DND-41 (cell line): ENCODE results near the gene MCM7.

ENCODE experiments used
- ATAC-seq: fragments of 200-7000 bp; cut with Tn5 transposase; 3 replicates; pipeline ENCODE4 v1.9.1; 2021; ENCODE audit warnings: low read depth; ENCODE audit not compliant: insufficient read depth
- DNase-seq: peaks from one replicate; pipeline ENCODE4 v3.0.0-alpha.2; 2020
- H2AFZ ChIP-seq: 2 replicates; pipeline ENCODE4 v1.6.0; 2012; ENCODE audit warnings: low read depth, low read length
- H3K27ac ChIP-seq: 2 replicates; pipeline ENCODE4 v1.5.1; 2012; ENCODE audit warnings: low read length, inconsistent platforms
- H3K27me3 ChIP-seq: fragments of 200-600 bp; sonication (generic); 2 replicates; pipeline ENCODE4 v1.6.0; 2012; ENCODE audit warnings: low read length, mild to moderate bottlenecking, inconsistent platforms; ENCODE audit not compliant: insufficient read depth, poor library complexity
- H3K36me3 ChIP-seq: 2 replicates; pipeline ENCODE4 v1.5.1; 2012; ENCODE audit warnings: low read length, inconsistent platforms; ENCODE audit not compliant: insufficient read depth
- H3K4me1 ChIP-seq: 2 replicates; pipeline ENCODE4 v1.5.1; 2012; ENCODE audit warnings: mild to moderate bottlenecking, low read length; ENCODE audit not compliant: insufficient read depth
- H3K4me2 ChIP-seq: 2 replicates; pipeline ENCODE4 v1.6.0; 2012; ENCODE audit warnings: mild to moderate bottlenecking, moderate library complexity, low read length, inconsistent platforms; ENCODE audit not compliant: insufficient read depth
- H3K4me3 ChIP-seq, 2 experiments: fragments of 200-600 bp in 1 of 2; shearing (Covaris generic) in 1 of 2; 2 replicates each; pipeline ENCODE4 v1.5.1; 2012 to 2016; ENCODE audit warnings: inconsistent platforms in 2 of 2, low read length in 2 of 2, mild to moderate bottlenecking in 2 of 2, low read depth in 1 of 2, moderate library complexity in 1 of 2
- H3K79me2 ChIP-seq: 2 replicates; pipeline ENCODE4 v1.6.0; 2012; ENCODE audit warnings: low read length, inconsistent platforms; ENCODE audit not compliant: insufficient read depth
- H3K9ac ChIP-seq: 2 replicates; pipeline ENCODE4 v1.6.0; 2012; ENCODE audit warnings: low read depth, mild to moderate bottlenecking, inconsistent platforms, low read length, moderate library complexity
- H3K9me3 ChIP-seq: 2 replicates; pipeline ENCODE4 v1.5.1; 2012; ENCODE audit warnings: low read length, moderate library complexity, mild to moderate bottlenecking, inconsistent platforms; ENCODE audit not compliant: insufficient read depth, severe bottlenecking
- H4K20me1 ChIP-seq: 2 replicates; pipeline ENCODE4 v1.6.0; 2012; ENCODE audit warnings: low read length; ENCODE audit not compliant: insufficient read depth
- CTCF ChIP-seq: IDR thresholded peaks from 2 replicates; pipeline ENCODE4 v1.5.1; 2012; ENCODE audit warnings: borderline replicate concordance, low read length, moderate library complexity, mild to moderate bottlenecking; ENCODE audit not compliant: poor library complexity, severe bottlenecking; ENCODE audit errors: extremely low read depth
- EZH2 ChIP-seq: IDR thresholded peaks from 3 replicates; pipeline ENCODE4 v1.6.1; 2012; ENCODE audit warnings: borderline replicate concordance, low read depth, mild to moderate bottlenecking, moderate library complexity, low read length, inconsistent platforms; ENCODE audit not compliant: severe bottlenecking

The MCM7 gene

GRCh38 chr7:100100420-100101015 lies 679 bp downstream of the MCM7 start:
- Histone ChIP-seq H3K4me2 (peak overlapping the region; percentile 68), H3K27ac (peak overlapping the region; percentile 93), H3K4me1 (peaks cover 53% of the 10 kb centered on the region), H2AFZ (peak overlapping the region; percentile 61), H3K36me3 (peaks cover 77% of the 10 kb centered on the region), H4K20me1 (peaks cover 46% of the 10 kb centered on the region), H3K4me3 (peak overlapping the region; percentile 64 to 76), H3K9ac (peak overlapping the region; percentile 93), H3K9me3 (no peaks in the 10 kb centered on the region), H3K27me3 (no peaks in the 10 kb centered on the region), H3K79me2 (peaks cover 70% of the 10 kb centered on the region)
- TF ChIP-seq CTCF (no peak), EZH2 (no peak)
- peak; percentile 91 for DNase-seq
- ATAC-seq, result peak; percentile 76

DNA sequence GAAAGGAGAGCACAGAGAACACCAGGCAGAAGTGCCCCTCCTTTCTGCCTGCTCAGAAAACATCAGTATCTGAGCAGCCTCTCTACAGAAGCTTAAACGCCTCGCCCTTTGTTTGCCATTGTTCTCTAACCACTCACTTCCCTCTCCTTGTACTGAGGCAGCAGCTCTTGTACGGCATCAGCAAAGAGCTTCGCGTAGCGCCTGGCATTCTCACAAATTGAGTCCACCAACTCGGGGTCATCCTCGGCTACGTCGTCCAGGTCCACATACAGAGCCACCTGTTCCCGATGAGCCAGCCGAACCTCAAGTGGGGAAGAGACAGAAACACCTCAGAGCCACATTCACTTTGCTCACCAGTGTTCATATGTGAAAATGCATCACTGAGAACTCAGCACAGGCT lies 1.7 kb downstream of the MCM7 start:
- Histone ChIP-seq H2AFZ (no peak overlapping the region), H3K4me1 (peaks cover 59% of the 10 kb centered on the region), H4K20me1 (peaks cover 52% of the 10 kb centered on the region), H3K9me3 (no peaks in the 10 kb centered on the region), H3K4me2 (peak overlapping the region; percentile 68), H3K9ac (peak overlapping the region; percentile 93), H3K36me3 (peaks cover 78% of the 10 kb centered on the region), H3K4me3 (peak overlapping the region; percentile 64 to 76; a peak in 3 of 4 replicates), H3K27me3 (no peaks in the 10 kb centered on the region), H3K79me2 (peaks cover 76% of the 10 kb centered on the region), H3K27ac (peak overlapping the region; percentile 93)
- TF ChIP-seq EZH2, result no peak
- TF ChIP-seq CTCF, result no peak
- ATAC-seq (no peak), DNase-seq (no peak)

GRCh38 chr7:100098913-100099312 lies 2.3 kb downstream of the MCM7 start:
- no peak for TF ChIP-seq EZH2
- TF ChIP-seq CTCF, result no peak
- no peak for DNase-seq
- no peak overlapping the region for H3K27ac ChIP-seq
- peaks cover 81% of the 10 kb centered on the region for H3K79me2 ChIP-seq
- H3K36me3 ChIP-seq, result peaks cover 78% of the 10 kb centered on the region
- no peak for ATAC-seq
- peak overlapping the region; percentile 68 for H3K4me2 ChIP-seq
- H2AFZ ChIP-seq, result no peak overlapping the region
- H3K9ac ChIP-seq, result peak overlapping the region; percentile 93
- H3K9me3 ChIP-seq, result no peaks in the 10 kb centered on the region
- H3K4me1 ChIP-seq, result peaks cover 59% of the 10 kb centered on the region
- peaks cover 58% of the 10 kb centered on the region for H4K20me1 ChIP-seq
- peak overlapping the region in 1 of 2 experiments; percentile 64; a peak in 2 of 4 replicates for H3K4me3 ChIP-seq
- no peaks in the 10 kb centered on the region for H3K27me3 ChIP-seq

DNA sequence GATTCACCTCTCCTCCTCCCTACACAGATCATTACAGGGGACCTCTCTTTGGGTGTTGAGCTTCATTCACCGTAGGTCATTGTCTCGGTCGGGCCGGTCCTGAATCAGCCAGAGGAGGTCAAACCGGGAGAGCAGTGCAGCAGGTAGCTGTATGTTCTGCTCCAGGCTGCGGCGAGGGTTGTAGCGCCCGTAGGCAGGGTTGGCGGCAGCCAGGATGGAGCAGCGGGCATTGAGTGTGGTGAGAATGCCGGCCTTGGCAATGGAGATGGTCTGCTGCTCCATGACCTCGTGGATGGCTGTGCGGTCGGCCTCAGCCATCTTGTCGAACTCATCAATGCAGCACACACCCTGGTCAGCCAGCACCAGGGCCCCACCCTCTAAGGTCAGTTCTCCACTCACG lies 5.5 kb downstream of the MCM7 start:
- H3K9me3 ChIP-seq, result no peaks in the 10 kb centered on the region
- ATAC-seq (no peak), DNase-seq (no peak)
- TF ChIP-seq EZH2, result no peak
- TF ChIP-seq CTCF, result no peak
- peaks cover 99% of the 10 kb centered on the region for H3K36me3 ChIP-seq
- H2AFZ ChIP-seq, result no peak overlapping the region
- peaks cover 67% of the 10 kb centered on the region for H3K79me2 ChIP-seq
- H3K27ac ChIP-seq, result no peak overlapping the region
- peaks cover 87% of the 10 kb centered on the region for H4K20me1 ChIP-seq
- H3K4me2 ChIP-seq, result 0 out of 2 replicates have a peak overlapping the region, but pooled peaks have one; percentile 19
- no peak overlapping the region for H3K4me3 ChIP-seq
- H3K27me3 ChIP-seq, result no peaks in the 10 kb centered on the region
- peaks cover 50% of the 10 kb centered on the region for H3K4me1 ChIP-seq
- no peak overlapping the region for H3K9ac ChIP-seq
